ENCODE data around the gene GNB5.

The GNB5 gene

GRCh38 chr15:52136442-52136980 is 54.7 kb downstream of the GNB5 start:
- TF ChIP-seq CTCF (IDR thresholded peaks at IDR 0.05; ENCODE audit: insufficient read depth, low read depth, low read length, missing control alignments), result no peak
- no peak overlapping the region for H3K4me3 ChIP-seq (ENCODE audit: low read length)
- DNase-seq (ENCODE audit: low read depth), result no peak

- DNase-seq (ENCODE audit: low read depth), result no peak
- no peak overlapping the region for H3K4me3 ChIP-seq (ENCODE audit: low read length)
- TF ChIP-seq CTCF (IDR thresholded peaks at IDR 0.05; ENCODE audit: insufficient read depth, low read depth, low read length, missing control alignments), result no peak
Observed at GRCh38 chr15:52134502-52135144, 56.6 kb downstream of the GNB5 start.

- no peak for TF ChIP-seq CTCF (IDR thresholded peaks at IDR 0.05; ENCODE audit: insufficient read depth, low read depth, low read length, missing control alignments)
- no peak overlapping the region for H3K4me3 ChIP-seq (ENCODE audit: low read length)
- no peak for DNase-seq (ENCODE audit: low read depth)
Observed at GRCh38 chr15:52133510-52134220, 57.5 kb downstream of the GNB5 start.

- H3K4me3 ChIP-seq (ENCODE audit: low read length), result no peak overlapping the region
- DNase-seq (ENCODE audit: low read depth), result no peak
- no peak for TF ChIP-seq CTCF (IDR thresholded peaks at IDR 0.05; ENCODE audit: insufficient read depth, low read depth, low read length, missing control alignments)
Observed at GRCh38 chr15:52132066-52132465, 59.1 kb downstream of the GNB5 start.

GRCh38 chr15:52128568-52128967 is 62.6 kb downstream of the GNB5 start:
- TF ChIP-seq CTCF (IDR thresholded peaks at IDR 0.05; ENCODE audit: insufficient read depth, low read depth, low read length, missing control alignments), result no peak
- no peak overlapping the region for H3K4me3 ChIP-seq (ENCODE audit: low read length)
- DNase-seq (ENCODE audit: low read depth), result no peak

- H3K4me3 ChIP-seq (ENCODE audit: low read length), result no peak overlapping the region
- peak; percentile 93 for DNase-seq (ENCODE audit: low read depth)
- TF ChIP-seq CTCF (IDR thresholded peaks at IDR 0.05; ENCODE audit: insufficient read depth, low read depth, low read length, missing control alignments), result no peak
Observed at GRCh38 chr15:52124270-52124880, 66.8 kb downstream of the GNB5 start.

Measured in epithelial cell of esophagus (primary cell).